HepG2 (cell line): ENCODE data around the gene SLC22A23. TPM values are rescaled to one million over a fixed set of nuclear protein-coding genes. Genes with fewer than 3 reads are reported as not detected.

Experiments used
- ATAC-seq: fragments of 200-7000 bp; cut with Tn5 transposase; 3 replicates; pipeline ENCODE4 v1.9.1; 2020; ENCODE audit warnings: mild to moderate bottlenecking, moderate library complexity
- BruUV-seq: library from RNA; stranded (reverse); fragments of 400-500 nt; replicated peaks from 2 replicates; lab custom pipeline; 2021; lab: Mats Ljungman, UMichigan
- CTCF ChIA-PET: fragments of 300-600 bp; formaldehyde crosslinking; extraction: SDS; loops from one replicate; lab custom pipeline; 2021; ENCODE audit warnings: low total read pairs, inconsistent platforms, low intra/inter-chr PET ratio; lab: Yijun Ruan, JAX
- POLR2A ChIA-PET: fragments of 350-600 bp; sonication (Branson Sonifier 250); formaldehyde crosslinking; loops from one replicate; lab custom pipeline; 2020; ENCODE audit warnings: antibody characterized with exemption, inconsistent platforms; lab: Yijun Ruan, JAX
- DNase-seq: peaks from one replicate; pipeline ENCODE4 v3.0.0-alpha.2; 2015; ENCODE audit warnings: low spot score
- FAIRE-seq: peaks from 3 replicates; lab custom pipeline; 2011; peaks lifted over from hg19 to GRCh38; lab: Jason Lieb, UNC
- H2AFZ ChIP-seq: one replicate; pipeline ENCODE4 v1.6.1; 2011; ENCODE audit warnings: low read length, inconsistent platforms
- H3K27ac ChIP-seq: fragments of 300-600 bp; 3 replicates; pipeline ENCODE4 v1.8.0; 2011; ENCODE audit warnings: mixed run types, mild to moderate bottlenecking, mixed read lengths, low read length, inconsistent platforms; ENCODE audit not compliant: insufficient read depth; ENCODE audit errors: extremely low read length
- H3K27me3 ChIP-seq, 2 experiments: fragments of 200-600 bp in 1 of 2; 2 replicates in 1 of 2; 3 replicates in 1 of 2; pipeline versions ENCODE4 v1.6.0 to v1.8.0; 2011; ENCODE audit warnings: low read length in 2 of 2, mild to moderate bottlenecking in 2 of 2, moderate library complexity in 2 of 2, inconsistent platforms in 1 of 2; ENCODE audit not compliant: insufficient read depth in 2 of 2, control insufficient read depth in 1 of 2
- H3K36me3 ChIP-seq, 2 experiments: fragments of 200-600 bp in 1 of 2; replicated peaks in 1 of 2; 2 replicates in 1 of 2; 3 replicates in 1 of 2; pipeline versions ENCODE4 v1.5.1 to v1.8.0; 2011; ENCODE audit warnings: low read length in 2 of 2, inconsistent platforms in 1 of 2; ENCODE audit not compliant: insufficient read depth in 2 of 2, control insufficient read depth in 1 of 2
- H3K4me1 ChIP-seq: 2 replicates; pipeline ENCODE4 v1.5.1; 2012; ENCODE audit warnings: low read length, inconsistent platforms; ENCODE audit not compliant: insufficient read depth
- H3K4me2 ChIP-seq: 2 replicates; pipeline ENCODE4 v1.6.0; 2011; ENCODE audit warnings: low read depth, low read length, inconsistent platforms
- H3K4me3 ChIP-seq, 3 experiments: fragments of 200-600 bp in 1 of 3; sonication (generic), shearing (Covaris generic) in 1 of 3; replicated peaks in 1 of 3; 2 replicates each; pipeline ENCODE4 v1.5.1; 2011 to 2016; ENCODE audit warnings: low read length in 3 of 3, inconsistent platforms in 2 of 3, low read depth in 2 of 3, mild to moderate bottlenecking in 2 of 3, control low read depth in 1 of 3, mixed read lengths in 1 of 3; ENCODE audit not compliant: insufficient read depth in 1 of 3
- H3K79me2 ChIP-seq: one replicate; pipeline ENCODE4 v1.6.1; 2011; ENCODE audit warnings: low read length, inconsistent platforms; ENCODE audit not compliant: insufficient read depth
- H3K9ac ChIP-seq: 2 replicates; pipeline ENCODE4 v1.6.0; 2011; ENCODE audit warnings: mild to moderate bottlenecking, low read depth, low read length, inconsistent platforms; ENCODE audit not compliant: insufficient read depth
- H3K9me3 ChIP-seq: 2 replicates; pipeline ENCODE4 v1.5.1; 2012; ENCODE audit warnings: mild to moderate bottlenecking, low read length
- H4K20me1 ChIP-seq: 2 replicates; pipeline ENCODE4 v1.6.0; 2011; ENCODE audit warnings: inconsistent platforms, mild to moderate bottlenecking, low read length, moderate library complexity; ENCODE audit not compliant: insufficient read depth
- ASH2L ChIP-seq: fragments of 300-600, 200-600 bp; sonication (generic); IDR thresholded peaks from 2 replicates; pipeline ENCODE4 v1.7.0; 2017; ENCODE audit warnings: low read depth, mild to moderate bottlenecking, moderate library complexity, mixed read lengths, low read length; ENCODE audit not compliant: insufficient read length
- HOXD1 ChIP-seq: sonication (generic); formaldehyde crosslinking; IDR thresholded peaks from 2 replicates; pipeline ENCODE4 v1.5.0; 2020; ENCODE audit warnings: missing genetic modification reagents
- STAG1 ChIP-seq: sonication (generic); formaldehyde crosslinking; IDR thresholded peaks from 2 replicates; pipeline ENCODE4 v1.4.0; 2020; ENCODE audit warnings: missing genetic modification reagents
- TARDBP ChIP-seq: sonication (generic); formaldehyde crosslinking; IDR thresholded peaks from 2 replicates; pipeline ENCODE4 v1.8.0; 2022; ENCODE audit warnings: mild to moderate bottlenecking, missing genetic modification reagents
- ZFP1 ChIP-seq: IDR thresholded peaks from 2 replicates; pipeline ENCODE4 v1.6.1; 2016
- ZNF563 ChIP-seq: sonication (generic); formaldehyde crosslinking; IDR thresholded peaks from 2 replicates; pipeline ENCODE4 v1.8.0; 2022; ENCODE audit warnings: mild to moderate bottlenecking, moderate library complexity, missing genetic modification reagents
- ZSCAN25 ChIP-seq: sonication (generic); formaldehyde crosslinking; IDR thresholded peaks from 2 replicates; pipeline ENCODE4 v1.8.0; 2022; ENCODE audit warnings: mild to moderate bottlenecking, missing genetic modification reagents
- ZSCAN30 ChIP-seq: sonication (generic); formaldehyde crosslinking; IDR thresholded peaks from 2 replicates; pipeline ENCODE4 v1.5.0; 2020; ENCODE audit warnings: mild to moderate bottlenecking, missing genetic modification reagents
- WGBS: methylation state at CpG from one replicate; pipeline ENCODE4 v1.1.6; 2017; ENCODE audit warnings: low lambda C conversion rate; 5-methylcytosine and 5-hydroxymethylcytosine counted together
- in situ Hi-C: cut with HindIII; loops from 2 replicates; pipeline ENCODE4 v1.10.0; 2017; ENCODE audit warnings: low pct_unique_long_range_greater_than_20kb; ENCODE audit not compliant: extremely low pct_ligation_motif_present
- intact Hi-C: fragments of 100-400 bp; cut with micrococcal nuclease; formaldehyde crosslinking; loops from one replicate; pipeline ENCODE4 v1.10.0; 2022; ENCODE audit not compliant: unreplicated experiment
- polyA plus RNA-seq, 8 experiments: library from polyadenylated mRNA; depleted of rRNA in 3 of 8; stranded (reverse) in 7 of 8; unstranded in 1 of 8; fragments of >200 nt; fragmentation: Illumina TruSeq in 4 of 8; extraction: Trizol in 4 of 8; gene quantifications; 2 replicates each; pipeline versions ENCODE4 v1.2.1 to v1.2.3, GENCODE V29; 2011 to 2016; ENCODE audit warnings: low read depth in 4 of 8, missing spikeins in 1 of 8, mixed read lengths in 1 of 8; ENCODE audit not compliant: insufficient read depth in 1 of 8
- total RNA-seq, 5 experiments: library from RNA; depleted of rRNA; stranded (reverse); fragments of >200 nt; fragmentation: Illumina TruSeq; extraction: Trizol; gene quantifications; 2 replicates each; pipeline ENCODE4 v1.2.3, GENCODE V29; 2016; ENCODE audit warnings: low read depth in 1 of 5
- TF ChIP-seq, protein P1 (sequence below): sonication (generic); formaldehyde crosslinking; IDR thresholded peaks from 2 replicates; pipeline ENCODE4 v1.5.1; 2020; ENCODE audit warnings: missing genetic modification reagents, mild to moderate bottlenecking, borderline replicate concordance
- TF ChIP-seq, protein P2 (sequence below): sonication (generic); formaldehyde crosslinking; IDR thresholded peaks from 2 replicates; pipeline ENCODE4 v1.4.0; 2020; ENCODE audit warnings: missing genetic modification reagents, mild to moderate bottlenecking, borderline replicate concordance
- TF ChIP-seq, protein P3 (sequence below): sonication (generic); formaldehyde crosslinking; IDR thresholded peaks from 2 replicates; pipeline ENCODE4 v1.5.0; 2020; ENCODE audit warnings: mild to moderate bottlenecking, low read depth, missing genetic modification reagents, borderline replicate concordance
- TF ChIP-seq, protein P4 (sequence below): sonication (generic); formaldehyde crosslinking; IDR thresholded peaks from 2 replicates; pipeline ENCODE4 v1.5.1; 2020; ENCODE audit warnings: mild to moderate bottlenecking, missing genetic modification reagents

SLC22A23 gene
- total and polyA plus RNA-seq, 2 of the 13 experiments (the other 11 are each of a cell fraction or from before 2014, with no cell fraction given) = 11.8 to 17.5 TPM

GRCh38 chr6:3366596-3367413 lies 90.0 kb downstream of the SLC22A23 start:
- ATAC-seq (peak; percentile 75), FAIRE-seq (peak; percentile 90), DNase-seq (peak; percentile 72)
- Histone ChIP-seq H4K20me1 (no peaks in the 10 kb centered on the region), H3K4me2 (peak overlapping the region; percentile 52), H3K27me3 (no peaks in the 10 kb centered on the region), H3K4me1 (peaks cover 98% of the 10 kb centered on the region), H2AFZ (no peak overlapping the region), H3K9ac (peak overlapping the region; percentile 18; the same call in 1 of the 2 replicates), H3K9me3 (no peaks in the 10 kb centered on the region), H3K79me2 (peaks cover 62% of the 10 kb centered on the region), H3K36me3 (peaks cover 5 to 18% of the 10 kb centered on the region in 2 experiments; a peak in 4 of 5 replicates), H3K4me3 (peak overlapping the region in 1 of 3 experiments; percentile 44; a peak in 1 of 6 replicates), H3K27ac (peak overlapping the region; percentile 72)
- ChIA-PET CTCF (no interaction called here), POLR2A (interaction anchor here (0.9 to 9.1 kb wide), 13 partner anchors 8 to 78 kb away, joined by 3 to 101 read pairs (median 5); no protein-coding TSS in a partner anchor)
- intact Hi-C loops = no loop called here
- in situ Hi-C loops = no loop called here
- 17% methylated on average over 5 of the region's 5 CpGs for WGBS
- no TSS peak for BruUV-seq
- TF ChIP-seq ZFP1 = peak; percentile 46; the same call in 1 of the 2 replicates
- TF ChIP-seq HOXD1 (CRISPR knock-in tag) = 0 out of 2 replicates have a peak, but pooled peaks have one; percentile 40
- TF ChIP-seq, protein P1, sequence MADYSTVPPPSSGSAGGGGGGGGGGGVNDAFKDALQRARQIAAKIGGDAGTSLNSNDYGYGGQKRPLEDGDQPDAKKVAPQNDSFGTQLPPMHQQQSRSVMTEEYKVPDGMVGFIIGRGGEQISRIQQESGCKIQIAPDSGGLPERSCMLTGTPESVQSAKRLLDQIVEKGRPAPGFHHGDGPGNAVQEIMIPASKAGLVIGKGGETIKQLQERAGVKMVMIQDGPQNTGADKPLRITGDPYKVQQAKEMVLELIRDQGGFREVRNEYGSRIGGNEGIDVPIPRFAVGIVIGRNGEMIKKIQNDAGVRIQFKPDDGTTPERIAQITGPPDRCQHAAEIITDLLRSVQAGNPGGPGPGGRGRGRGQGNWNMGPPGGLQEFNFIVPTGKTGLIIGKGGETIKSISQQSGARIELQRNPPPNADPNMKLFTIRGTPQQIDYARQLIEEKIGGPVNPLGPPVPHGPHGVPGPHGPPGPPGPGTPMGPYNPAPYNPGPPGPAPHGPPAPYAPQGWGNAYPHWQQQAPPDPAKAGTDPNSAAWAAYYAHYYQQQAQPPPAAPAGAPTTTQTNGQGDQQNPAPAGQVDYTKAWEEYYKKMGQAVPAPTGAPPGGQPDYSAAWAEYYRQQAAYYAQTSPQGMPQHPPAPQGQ (CRISPR knock-in tag) = 0 out of 2 replicates have a peak, but pooled peaks have one; percentile 68
- TF ChIP-seq TARDBP = peak; percentile 46
- no peak for TF ChIP-seq ZSCAN30 (CRISPR knock-in tag)
- peak; percentile 32; the same call in 1 of the 2 replicates for TF ChIP-seq STAG1 (CRISPR knock-in tag)
- TF ChIP-seq, protein P2, sequence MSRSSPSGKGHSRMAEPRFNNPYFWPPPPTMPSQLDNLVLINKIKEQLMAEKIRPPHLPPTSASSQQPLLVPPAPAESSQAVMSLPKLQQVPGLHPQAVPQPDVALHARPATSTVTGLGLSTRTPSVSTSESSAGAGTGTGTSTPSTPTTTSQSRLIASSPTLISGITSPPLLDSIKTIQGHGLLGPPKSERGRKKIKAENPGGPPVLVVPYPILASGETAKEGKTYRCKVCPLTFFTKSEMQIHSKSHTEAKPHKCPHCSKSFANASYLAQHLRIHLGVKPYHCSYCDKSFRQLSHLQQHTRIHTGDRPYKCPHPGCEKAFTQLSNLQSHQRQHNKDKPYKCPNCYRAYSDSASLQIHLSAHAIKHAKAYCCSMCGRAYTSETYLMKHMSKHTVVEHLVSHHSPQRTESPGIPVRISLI = no peak
- TF ChIP-seq, protein P3, sequence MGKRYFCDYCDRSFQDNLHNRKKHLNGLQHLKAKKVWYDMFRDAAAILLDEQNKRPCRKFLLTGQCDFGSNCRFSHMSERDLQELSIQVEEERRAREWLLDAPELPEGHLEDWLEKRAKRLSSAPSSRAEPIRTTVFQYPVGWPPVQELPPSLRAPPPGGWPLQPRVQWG = no peak
- peak; percentile 42; the same call in 1 of the 2 replicates for TF ChIP-seq ZSCAN25 (CRISPR knock-in tag)
- peak; percentile 61 for TF ChIP-seq ASH2L
- TF ChIP-seq, protein P4, sequence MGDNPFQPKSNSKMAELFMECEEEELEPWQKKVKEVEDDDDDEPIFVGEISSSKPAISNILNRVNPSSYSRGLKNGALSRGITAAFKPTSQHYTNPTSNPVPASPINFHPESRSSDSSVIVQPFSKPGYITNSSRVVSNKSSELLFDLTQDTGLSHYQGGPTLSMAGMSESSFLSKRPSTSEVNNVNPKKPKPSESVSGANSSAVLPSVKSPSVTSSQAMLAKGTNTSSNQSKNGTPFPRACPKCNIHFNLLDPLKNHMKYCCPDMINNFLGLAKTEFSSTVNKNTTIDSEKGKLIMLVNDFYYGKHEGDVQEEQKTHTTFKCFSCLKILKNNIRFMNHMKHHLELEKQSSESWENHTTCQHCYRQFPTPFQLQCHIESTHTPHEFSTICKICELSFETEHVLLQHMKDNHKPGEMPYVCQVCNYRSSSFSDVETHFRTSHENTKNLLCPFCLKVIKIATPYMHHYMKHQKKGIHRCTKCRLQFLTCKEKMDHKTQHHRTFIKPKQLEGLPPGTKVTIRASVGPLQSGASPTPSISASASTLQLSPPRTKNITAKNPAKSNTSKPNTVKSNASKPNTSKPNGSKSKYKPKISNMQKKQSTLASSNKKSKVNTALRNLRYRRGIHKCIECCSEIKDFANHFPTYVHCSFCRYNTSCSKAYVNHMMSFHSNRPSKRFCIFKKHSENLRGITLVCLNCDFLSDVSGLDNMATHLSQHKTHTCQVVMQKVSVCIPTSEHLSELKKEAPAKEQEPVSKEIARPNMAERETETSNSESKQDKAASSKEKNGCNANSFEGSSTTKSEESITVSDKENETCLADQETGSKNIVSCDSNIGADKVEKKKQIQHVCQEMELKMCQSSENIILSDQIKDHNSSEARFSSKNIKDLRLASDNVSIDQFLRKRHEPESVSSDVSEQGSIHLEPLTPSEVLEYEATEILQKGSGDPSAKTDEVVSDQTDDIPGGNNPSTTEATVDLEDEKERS (CRISPR knock-in tag) = 0 out of 2 replicates have a peak, but pooled peaks have one; percentile 34
- no peak for TF ChIP-seq ZNF563
